HG03571 (cell line): Measurements from ENCODE around the gene PTOV1.

ENCODE experiments used
- ATAC-seq: cut with Tn5 transposase; IDR thresholded peaks from one replicate; pipeline ENCODE4 v1.9.1; 2021; ENCODE audit not compliant: unreplicated experiment

Gene PTOV1

DNA sequence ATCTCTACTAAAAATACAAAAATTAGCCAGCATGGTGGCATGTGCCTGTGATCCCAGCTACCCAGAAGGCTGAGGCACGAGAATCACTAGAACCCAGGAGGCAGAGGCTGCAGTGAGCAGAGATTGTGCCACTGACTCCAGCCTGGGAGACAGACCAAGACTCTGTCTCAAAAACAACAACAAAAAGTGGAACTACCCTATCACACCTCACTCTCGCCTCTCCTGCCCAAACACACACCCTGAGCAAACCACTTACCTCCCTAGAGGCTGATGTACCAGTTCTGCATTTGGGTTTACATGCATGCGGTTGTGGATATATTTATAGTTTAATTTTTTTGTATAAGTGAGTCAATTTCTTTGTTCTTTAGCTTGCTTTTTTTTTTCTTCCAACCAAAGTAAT lies 7.7 kb upstream of the PTOV1 start:
- ATAC-seq: no peak

DNA sequence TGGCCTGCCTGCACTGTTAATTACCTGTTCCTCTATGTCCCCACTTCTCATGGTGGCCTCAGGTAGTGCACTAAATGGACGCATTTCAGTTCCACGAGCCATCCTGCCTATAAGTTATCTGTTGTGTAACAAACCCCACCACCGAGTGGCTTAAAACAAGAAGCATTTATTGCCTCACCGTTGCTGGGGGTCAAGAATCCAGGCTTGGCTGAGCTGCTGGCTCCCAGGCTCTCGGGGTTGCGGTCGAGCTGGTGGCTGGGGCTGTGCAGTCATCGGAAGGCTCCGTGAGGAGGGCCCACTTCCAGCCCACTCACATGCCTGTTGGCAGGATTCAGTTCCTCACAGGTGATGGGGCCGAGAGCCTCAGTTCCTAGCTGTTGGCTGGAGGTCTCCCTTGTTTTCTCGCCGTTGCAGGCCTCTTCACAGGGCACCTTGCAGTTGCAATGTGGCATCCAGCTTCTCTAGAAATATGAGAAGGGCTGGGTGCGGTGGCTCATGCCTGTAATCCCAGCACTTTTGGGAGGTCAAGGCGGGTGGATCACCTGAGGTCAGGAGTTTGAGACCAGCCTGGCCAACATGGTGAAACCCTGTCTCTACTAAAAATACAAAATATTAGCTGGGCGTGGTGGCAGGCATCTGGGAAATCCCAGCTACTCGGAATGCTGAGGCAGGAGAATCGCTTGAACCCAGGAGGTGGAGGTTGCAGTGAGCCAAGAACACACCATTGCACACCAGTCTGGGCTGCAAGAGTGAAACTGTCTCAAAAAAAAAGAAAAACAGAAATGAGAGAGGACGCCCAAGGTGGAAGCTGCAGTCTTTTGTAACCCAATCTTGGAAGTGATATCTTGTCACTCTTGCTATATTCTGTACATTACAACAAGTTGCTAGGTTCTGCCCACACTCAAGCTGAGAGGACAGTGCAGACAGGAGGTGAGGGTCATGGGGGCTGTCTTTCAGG lies 6.5 kb upstream of the PTOV1 start:
- ATAC-seq: no peak

- no peak for ATAC-seq
Measured at GRCh38 chr19:49845414-49845813, 5.5 kb upstream of the PTOV1 start.

DNA sequence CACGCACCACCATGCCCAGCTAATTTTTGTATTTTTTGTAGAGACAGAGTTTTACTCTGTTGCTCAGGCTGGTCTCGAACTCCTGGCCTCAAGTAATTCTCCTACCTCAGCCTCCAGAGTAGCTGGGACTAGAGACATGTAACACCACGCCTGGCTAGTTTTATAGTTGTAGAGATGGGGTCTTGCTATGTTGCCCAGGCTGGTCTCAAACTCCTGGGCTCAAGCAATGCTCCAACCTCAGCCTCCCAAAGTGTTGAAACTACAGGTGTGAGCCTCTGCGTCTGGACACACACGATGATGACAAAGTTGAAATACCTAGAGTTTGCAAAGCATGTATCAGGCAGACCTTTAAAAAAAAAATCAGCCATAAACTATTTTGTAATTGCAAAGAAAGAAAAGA lies 4.6 kb upstream of the PTOV1 start:
- ATAC-seq: no peak

- ATAC-seq: no peak
Measured at GRCh38 chr19:49847731-49848696, 2.9 kb upstream of the PTOV1 start.

- no peak for ATAC-seq
Measured at GRCh38 chr19:49848938-49849337, 2.0 kb upstream of the PTOV1 start.

DNA sequence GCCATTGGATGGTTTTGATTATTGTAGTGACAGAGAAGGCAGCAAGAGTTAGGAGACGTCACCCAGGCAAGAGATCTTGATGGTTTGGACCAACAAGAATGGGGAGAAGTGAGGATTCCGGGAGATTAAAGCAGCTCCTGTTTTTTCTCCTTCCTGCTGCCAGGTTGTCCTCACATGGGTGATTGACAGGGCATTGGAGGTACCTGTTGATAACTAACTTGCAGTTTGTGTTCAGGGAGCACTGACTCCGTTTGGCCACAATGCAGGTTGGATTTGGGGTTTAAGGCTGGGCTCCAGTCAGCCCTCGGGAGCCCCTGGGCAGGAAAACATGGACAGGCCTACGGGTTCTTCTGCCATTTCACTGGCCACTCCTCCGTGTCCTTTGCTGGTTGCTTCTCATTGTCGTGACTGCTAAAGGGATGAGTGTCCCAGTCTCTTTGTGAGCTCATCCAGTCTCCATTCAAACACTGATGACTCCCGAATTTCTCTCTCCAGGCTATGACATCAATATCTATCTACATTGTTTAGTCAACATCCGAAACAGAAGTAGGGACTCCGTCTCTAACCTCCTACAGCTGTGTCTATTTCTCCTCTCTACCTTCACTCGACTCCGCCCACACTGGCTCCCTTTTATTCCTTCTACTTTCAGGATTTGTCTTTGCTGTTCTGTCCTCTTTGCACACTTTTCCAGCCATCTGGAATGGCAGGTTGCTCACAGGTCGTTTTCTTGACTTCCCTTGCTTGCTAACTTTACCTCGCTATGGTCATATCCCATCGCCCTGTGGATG lies 1.3 kb upstream of the PTOV1 start:
- ATAC-seq: no peak

DNA sequence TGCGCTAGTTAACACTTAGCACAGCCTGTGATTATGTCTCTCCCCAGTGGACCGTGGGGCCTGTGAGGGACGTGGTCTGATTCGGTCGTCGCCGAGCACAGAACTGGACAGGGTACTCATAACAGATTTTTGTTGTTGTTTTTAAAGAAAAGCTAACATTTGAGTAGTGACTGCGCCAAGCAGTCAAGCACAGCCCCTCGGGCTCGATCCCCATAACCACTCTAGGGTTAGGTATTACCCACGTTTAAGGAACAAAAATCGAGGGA lies 805 bp upstream of the PTOV1 start:
- no peak for ATAC-seq

DNA sequence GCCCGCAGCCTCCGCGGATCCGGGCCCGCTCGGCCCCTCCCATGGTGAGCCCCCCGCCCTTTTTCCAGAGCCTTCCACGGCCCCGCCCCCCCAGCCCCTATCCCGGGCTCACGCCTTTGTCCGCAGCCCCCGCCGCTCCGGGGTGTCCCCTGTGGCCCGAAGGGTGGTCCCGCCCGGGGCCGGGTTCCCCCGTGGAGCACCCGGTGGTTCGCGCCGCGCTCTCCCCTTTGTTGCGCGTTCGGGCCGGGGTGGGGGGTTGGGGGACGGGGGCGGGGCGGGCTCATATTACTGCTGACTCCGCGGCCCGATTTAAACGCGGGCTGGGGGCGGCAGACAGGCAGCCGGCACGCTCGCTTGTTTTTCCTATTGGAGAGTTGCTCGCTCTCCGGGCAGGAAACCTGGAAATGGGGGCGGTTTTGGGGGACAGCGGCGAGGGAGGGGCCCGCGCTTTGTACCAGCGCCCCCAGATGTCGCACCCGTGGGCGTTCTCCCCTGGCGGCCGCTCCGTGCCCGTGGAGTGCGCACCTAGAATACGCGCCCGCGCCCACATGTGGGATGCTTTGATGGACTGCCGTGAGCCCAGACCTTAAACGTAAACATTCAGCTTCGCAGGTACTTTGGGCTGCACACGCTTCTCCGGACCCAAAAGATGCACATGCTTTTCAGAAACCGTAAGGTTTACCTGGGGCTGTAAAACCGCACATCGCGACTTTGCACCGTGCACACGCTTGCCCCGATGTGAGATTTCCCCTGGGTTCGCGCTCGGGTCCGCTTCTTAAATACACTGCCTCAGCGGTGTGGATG lies 699 bp downstream of the PTOV1 start:
- no peak for ATAC-seq

DNA sequence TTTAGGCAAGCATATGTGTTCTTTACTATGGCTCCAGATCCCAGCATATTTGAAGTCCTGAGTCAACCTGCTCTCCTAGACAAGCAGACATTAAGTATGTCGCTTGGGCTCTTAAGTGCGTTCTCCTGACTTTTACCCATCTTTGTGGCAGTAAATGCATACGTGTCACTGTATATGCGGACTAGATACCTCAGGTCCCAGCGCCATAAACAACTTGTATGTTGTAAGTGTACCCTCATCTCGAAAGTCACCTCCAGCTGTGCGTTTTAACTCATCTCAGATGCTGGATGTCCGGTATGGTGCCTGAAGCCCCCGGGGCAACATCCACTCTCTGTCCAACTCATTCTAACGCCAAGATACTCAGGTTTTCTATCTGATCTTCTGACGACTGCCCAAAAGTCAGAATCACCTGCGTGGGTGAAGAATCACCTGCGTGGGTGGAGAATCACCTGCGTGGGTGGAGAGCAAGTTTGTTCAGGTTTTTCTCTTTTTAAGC lies 1.7 kb downstream of the PTOV1 start:
- no peak for ATAC-seq

- no peak for ATAC-seq
Measured at GRCh38 chr19:49853852-49854377, 3.0 kb downstream of the PTOV1 start.

DNA sequence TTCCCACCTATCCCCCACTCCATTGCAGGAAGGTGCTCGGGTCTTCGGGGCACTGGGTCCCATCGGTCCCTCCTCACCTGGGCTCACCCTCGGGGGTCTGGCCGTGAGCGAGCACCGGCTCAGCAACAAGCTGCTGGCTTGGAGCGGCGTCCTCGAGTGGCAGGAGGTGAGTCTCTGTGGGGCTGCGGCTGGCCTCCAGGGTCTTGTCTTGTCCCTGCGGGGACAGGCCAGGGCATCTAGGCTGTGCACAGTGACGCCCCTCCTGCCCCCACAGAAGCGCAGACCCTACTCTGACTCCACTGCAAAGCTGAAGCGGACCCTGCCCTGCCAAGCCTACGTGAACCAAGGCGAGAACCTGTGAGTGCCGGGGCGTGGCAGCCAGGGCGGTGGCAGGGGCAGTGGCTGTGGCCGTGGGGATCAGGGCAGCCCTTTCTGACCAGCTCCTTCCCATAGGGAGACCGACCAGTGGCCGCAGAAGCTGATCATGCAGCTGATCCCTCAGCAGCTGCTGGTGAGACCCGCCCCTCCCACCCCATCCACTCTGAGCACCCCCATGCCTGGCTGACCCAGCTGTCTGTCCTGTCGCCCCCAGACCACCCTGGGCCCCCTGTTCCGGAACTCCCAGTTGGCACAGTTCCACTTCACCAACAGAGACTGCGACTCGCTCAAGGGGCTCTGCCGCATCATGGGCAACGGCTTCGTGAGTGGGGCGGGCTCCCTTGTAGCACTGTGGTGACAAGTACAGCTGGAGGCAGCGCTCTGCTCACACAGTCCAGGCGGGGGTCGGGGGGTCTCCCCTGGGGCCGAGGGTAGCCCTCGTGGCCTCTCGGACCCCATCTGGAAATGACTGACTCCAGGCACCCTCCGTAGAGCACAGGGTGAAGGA lies 3.7 kb downstream of the PTOV1 start:
- ATAC-seq: no peak

GRCh38 chr19:49855277-49855675 lies 4.3 kb downstream of the PTOV1 start:
- ATAC-seq: no peak

DNA sequence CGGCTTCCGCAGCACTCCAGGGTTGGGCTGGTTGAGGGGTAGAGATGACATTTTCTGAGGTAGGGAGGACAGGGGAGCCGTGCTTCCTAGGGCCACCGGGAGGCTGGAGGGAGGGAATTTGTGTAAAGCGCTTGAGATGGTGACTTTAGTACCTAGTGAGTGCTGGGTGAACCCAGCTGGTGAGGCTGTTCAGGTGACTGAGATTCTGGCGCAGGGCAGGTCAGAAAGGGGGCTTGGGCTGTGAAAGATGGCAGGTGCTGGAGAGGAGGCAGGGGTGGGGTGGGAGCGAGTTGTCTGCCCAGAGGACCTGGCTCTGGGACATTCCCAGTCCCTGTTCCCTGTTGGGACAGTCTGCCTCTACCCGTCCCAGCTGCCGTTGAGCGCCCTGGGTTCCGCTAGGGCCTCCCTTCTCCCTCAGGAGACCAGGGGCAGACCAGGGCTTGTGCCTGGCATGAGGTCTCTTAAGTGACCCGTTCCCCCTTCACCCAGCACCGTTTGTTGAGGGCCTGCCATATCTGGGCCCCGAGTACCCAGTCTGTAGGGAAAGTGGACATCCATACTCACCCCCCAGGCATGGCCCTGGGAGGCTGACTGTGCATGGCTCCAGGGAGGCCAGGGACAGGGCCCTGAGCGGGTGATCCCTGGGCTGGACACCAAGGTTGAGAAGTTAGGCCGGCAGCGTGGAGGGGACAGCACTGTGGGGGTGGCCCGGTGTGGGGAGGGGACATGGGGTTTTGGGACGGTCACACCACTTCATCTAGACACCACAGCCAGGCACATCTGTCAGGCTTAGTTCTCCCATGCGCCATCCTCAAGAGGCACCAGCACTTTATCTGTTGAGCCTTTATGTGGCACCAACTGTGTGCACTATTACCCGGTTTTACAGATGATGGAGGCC lies 5.0 kb downstream of the PTOV1 start:
- no peak for ATAC-seq

GRCh38 chr19:49856574-49857021 lies 5.6 kb downstream of the PTOV1 start:
- no peak for ATAC-seq

GRCh38 chr19:49857061-49857837 lies 6.3 kb downstream of the PTOV1 start:
- ATAC-seq: no peak

DNA sequence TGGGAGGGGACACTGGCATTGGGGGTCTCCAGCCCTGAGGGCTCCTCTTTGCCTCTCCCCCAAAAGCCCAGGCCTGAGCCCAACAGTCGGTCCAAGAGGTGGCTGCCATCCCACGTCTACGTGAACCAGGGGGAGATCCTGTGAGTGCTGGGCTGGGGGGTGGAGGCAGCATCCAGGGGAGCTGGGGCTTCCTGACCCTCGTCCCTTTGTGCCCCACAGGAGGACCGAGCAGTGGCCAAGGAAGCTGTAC lies 6.8 kb downstream of the PTOV1 start:
- ATAC-seq: no peak
